Activated CD4-positive, alpha-beta memory T cell treated with anti-CD3 and anti-CD28 coated beads, Interleukin-2, amount 10 ng/mL, durations not matched to agents 7 days and 5 days (primary cell): ENCODE data around the gene CSNK2A1. TPM values are rescaled to one million over a fixed set of nuclear protein-coding genes. Genes with fewer than 3 reads are reported as not detected.

Experiments used
- CTCF ChIA-PET: fragments of 350-600 bp; sonication (Branson Sonifier 250); formaldehyde crosslinking; loops from one replicate; lab custom pipeline; 2021; ENCODE audit warnings: antibody characterized with exemption, inconsistent platforms; lab: Charles Lee
- POLR2A ChIA-PET: fragments of 350-600 bp; sonication (Branson Sonifier 250); formaldehyde crosslinking; loops from one replicate; lab custom pipeline; 2021; ENCODE audit warnings: antibody characterized with exemption; lab: Charles Lee
- DNase-seq: peaks from one replicate; pipeline ENCODE4 v3.0.0-alpha.2; 2020
- H3K27ac Mint-ChIP-seq: one replicate; pipeline ENCODE4 v1.8.0; 2021; ENCODE audit warnings: mild to moderate bottlenecking, mixed read lengths
- H3K27me3 Mint-ChIP-seq: one replicate; pipeline ENCODE4 v1.8.0; 2021; ENCODE audit warnings: mixed read lengths
- H3K36me3 Mint-ChIP-seq: one replicate; pipeline ENCODE4 v1.8.0; 2021; ENCODE audit warnings: low read depth, mixed read lengths
- H3K4me1 Mint-ChIP-seq: one replicate; pipeline ENCODE4 v1.8.0; 2021; ENCODE audit warnings: mixed read lengths
- H3K4me3 Mint-ChIP-seq: one replicate; pipeline ENCODE4 v1.8.0; 2021; ENCODE audit warnings: mild to moderate bottlenecking, mixed read lengths
- H3K9me3 Mint-ChIP-seq: one replicate; pipeline ENCODE4 v1.8.0; 2021; ENCODE audit warnings: mixed read lengths
- total RNA-seq, 2 experiments: library from RNA; stranded (reverse); gene quantifications; one replicate each; pipeline ENCODE4 v1.2.3, GENCODE V29; 2021

CSNK2A1 gene
- total RNA-seq, 2 experiments from 2014 or later, result 101 to 111 TPM

GRCh38 chr20:539848-540247 is 3.7 kb downstream of the CSNK2A1 start:
- H3K4me1 Mint-ChIP-seq, result peaks cover 70% of the 10 kb centered on the region
- H3K36me3 Mint-ChIP-seq, result peaks cover 56% of the 10 kb centered on the region
- POLR2A ChIA-PET, result no interaction called here
- no peak overlapping the region for H3K4me3 Mint-ChIP-seq
- H3K9me3 Mint-ChIP-seq, result peaks cover 13% of the 10 kb centered on the region
- no peaks in the 10 kb centered on the region for H3K27me3 Mint-ChIP-seq
- no peak overlapping the region for H3K27ac Mint-ChIP-seq
- CTCF ChIA-PET, result no interaction called here
- no peak for DNase-seq

- no peak for DNase-seq
- H3K4me1 Mint-ChIP-seq, result peaks cover 68% of the 10 kb centered on the region
- CTCF ChIA-PET, result no interaction called here
- H3K36me3 Mint-ChIP-seq, result peaks cover 54% of the 10 kb centered on the region
- no peaks in the 10 kb centered on the region for H3K27me3 Mint-ChIP-seq
- POLR2A ChIA-PET, result no interaction called here
- no peak overlapping the region for H3K27ac Mint-ChIP-seq
- H3K9me3 Mint-ChIP-seq, result peaks cover 7% of the 10 kb centered on the region
- H3K4me3 Mint-ChIP-seq, result no peak overlapping the region
These were observed 4.4 kb downstream of the CSNK2A1 start for GRCh38 chr20:539191-539590.

GRCh38 chr20:537983-538382 is 5.6 kb downstream of the CSNK2A1 start:
- H3K36me3 Mint-ChIP-seq, result peaks cover 51% of the 10 kb centered on the region
- no peak overlapping the region for H3K4me3 Mint-ChIP-seq
- CTCF ChIA-PET, result no interaction called here
- POLR2A ChIA-PET, result no interaction called here
- DNase-seq, result no peak
- peaks cover 7% of the 10 kb centered on the region for H3K9me3 Mint-ChIP-seq
- no peaks in the 10 kb centered on the region for H3K27me3 Mint-ChIP-seq
- H3K4me1 Mint-ChIP-seq, result peaks cover 60% of the 10 kb centered on the region
- no peak overlapping the region for H3K27ac Mint-ChIP-seq

GRCh38 chr20:536426-537010 is 7.1 kb downstream of the CSNK2A1 start:
- CTCF ChIA-PET, result no interaction called here
- H3K4me3 Mint-ChIP-seq, result no peak overlapping the region
- POLR2A ChIA-PET, result no interaction called here
- no peak for DNase-seq
- no peaks in the 10 kb centered on the region for H3K27me3 Mint-ChIP-seq
- H3K27ac Mint-ChIP-seq, result no peak overlapping the region
- H3K9me3 Mint-ChIP-seq, result peaks cover 3% of the 10 kb centered on the region
- peaks cover 52% of the 10 kb centered on the region for H3K36me3 Mint-ChIP-seq
- peaks cover 45% of the 10 kb centered on the region for H3K4me1 Mint-ChIP-seq

DNA sequence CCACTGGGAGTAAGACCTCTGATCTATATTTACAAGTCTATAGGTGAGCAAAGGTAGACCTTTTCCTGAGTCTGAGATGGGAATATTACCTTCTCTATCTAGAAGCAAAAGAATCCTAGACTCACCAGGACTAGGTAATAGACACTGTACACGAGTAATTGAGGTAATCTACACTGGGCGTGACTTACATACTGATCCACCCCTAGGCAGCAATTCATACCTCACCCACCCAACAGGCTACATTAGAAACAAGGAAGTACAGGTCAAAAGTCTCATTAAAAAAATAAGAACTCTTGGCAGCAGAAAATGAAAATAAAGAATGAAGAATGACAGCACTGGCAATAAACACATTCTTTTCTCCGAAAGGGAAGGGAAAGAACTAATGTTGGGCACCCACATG is 7.6 kb downstream of the CSNK2A1 start:
- POLR2A ChIA-PET, result no interaction called here
- CTCF ChIA-PET, result interaction anchor here (0.7 kb wide), 1 partner anchor 27 kb away, joined by 6 read pairs; no protein-coding TSS in a partner anchor
- peaks cover 44% of the 10 kb centered on the region for H3K4me1 Mint-ChIP-seq
- no peak for DNase-seq
- no peaks in the 10 kb centered on the region for H3K27me3 Mint-ChIP-seq
- no peak overlapping the region for H3K27ac Mint-ChIP-seq
- peaks cover 48% of the 10 kb centered on the region for H3K36me3 Mint-ChIP-seq
- no peak overlapping the region for H3K4me3 Mint-ChIP-seq
- H3K9me3 Mint-ChIP-seq, result peaks cover 2% of the 10 kb centered on the region

DNA sequence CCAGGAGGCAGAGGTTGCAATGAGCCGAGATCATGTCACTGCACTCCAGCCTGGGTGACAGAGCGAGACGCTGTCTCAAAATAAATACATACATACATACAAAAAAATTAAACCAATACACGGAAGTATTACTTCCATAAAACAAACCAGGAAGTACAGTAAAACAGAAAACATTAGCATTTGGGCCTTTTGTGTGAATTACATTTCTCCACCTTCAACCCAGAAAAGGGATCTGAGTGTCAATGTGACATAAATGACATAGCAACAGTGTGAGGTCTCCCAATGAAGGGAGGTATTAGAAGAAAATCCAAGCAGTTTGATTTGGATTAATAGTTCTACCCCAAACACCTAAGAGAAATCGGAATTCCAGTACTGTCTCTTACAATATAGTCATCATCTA is 10.1 kb downstream of the CSNK2A1 start:
- Mint-ChIP-seq H3K27me3 (no peaks in the 10 kb centered on the region), H3K9me3 (no peaks in the 10 kb centered on the region), H3K36me3 (peaks cover 44% of the 10 kb centered on the region), H3K4me1 (peaks cover 40% of the 10 kb centered on the region), H3K27ac (no peak overlapping the region), H3K4me3 (no peak overlapping the region)
- POLR2A ChIA-PET, result no interaction called here
- DNase-seq, result no peak
- CTCF ChIA-PET, result no interaction called here

- peaks cover 46% of the 10 kb centered on the region for H3K36me3 Mint-ChIP-seq
- peaks cover 33% of the 10 kb centered on the region for H3K4me1 Mint-ChIP-seq
- H3K27ac Mint-ChIP-seq, result no peak overlapping the region
- H3K9me3 Mint-ChIP-seq, result peaks cover 4% of the 10 kb centered on the region
- no peak for DNase-seq
- no peak overlapping the region for H3K4me3 Mint-ChIP-seq
- POLR2A ChIA-PET, result interaction anchor here (1.2 kb wide), 1 partner anchor 11 kb away, joined by 3 read pairs; the partner anchor contains the start of gene CSNK2A1
- H3K27me3 Mint-ChIP-seq, result no peaks in the 10 kb centered on the region
- CTCF ChIA-PET, result no interaction called here
These were observed 11.1 kb downstream of the CSNK2A1 start for GRCh38 chr20:532530-532929.

DNA sequence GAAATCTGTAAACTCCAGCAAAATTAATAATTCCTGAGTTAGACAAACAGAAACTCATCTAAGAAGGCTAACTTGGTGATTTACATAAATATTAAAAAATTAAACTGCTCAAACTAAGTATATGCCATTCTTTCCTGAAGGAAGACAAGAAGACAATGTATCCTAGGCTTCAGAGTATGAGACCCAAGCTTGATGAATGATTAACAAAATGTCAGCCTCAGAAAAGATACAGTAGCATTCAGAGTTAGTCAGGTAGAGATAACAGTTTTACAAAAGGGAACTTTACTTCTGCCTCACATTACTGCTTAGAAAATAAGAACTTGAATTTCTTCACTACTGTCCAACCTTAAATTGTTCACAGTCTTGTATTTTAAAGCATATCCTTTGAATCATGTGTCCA is 12.0 kb downstream of the CSNK2A1 start:
- ChIA-PET CTCF (interaction anchor here (1.1 kb wide), 1 partner anchor 55 kb away, joined by 3 read pairs; no protein-coding TSS in a partner anchor), POLR2A (interaction anchor here (1.2 kb wide), 1 partner anchor 12 kb away, joined by 3 read pairs; the partner anchor contains the start of gene CSNK2A1)
- DNase-seq, result no peak
- Mint-ChIP-seq H3K27ac (no peak overlapping the region), H3K27me3 (no peaks in the 10 kb centered on the region), H3K36me3 (peaks cover 51% of the 10 kb centered on the region), H3K9me3 (peaks cover 13% of the 10 kb centered on the region), H3K4me3 (no peak overlapping the region), H3K4me1 (peaks cover 29% of the 10 kb centered on the region)

DNA sequence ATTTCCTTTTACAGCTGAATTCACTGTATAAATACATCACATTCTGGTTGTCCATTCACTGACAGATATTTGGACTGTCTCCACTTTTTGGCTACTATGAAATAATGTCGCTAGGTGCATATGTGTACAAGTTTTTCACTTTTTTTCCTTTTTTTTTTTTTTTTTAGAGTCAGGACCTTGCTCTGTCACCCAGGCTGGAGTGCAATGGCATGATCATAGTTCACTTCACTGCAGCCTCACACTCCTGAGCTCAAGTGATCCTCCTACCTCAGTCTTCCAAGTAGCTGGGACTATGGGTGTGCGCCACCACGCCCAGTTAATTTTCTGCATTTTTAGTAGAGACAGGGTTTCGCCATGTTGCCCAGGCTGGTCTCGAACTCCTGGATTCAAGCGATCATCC is 13.3 kb downstream of the CSNK2A1 start:
- Mint-ChIP-seq H3K27ac (no peak overlapping the region), H3K27me3 (no peaks in the 10 kb centered on the region), H3K4me3 (no peak overlapping the region), H3K4me1 (peaks cover 20% of the 10 kb centered on the region), H3K9me3 (peaks cover 13% of the 10 kb centered on the region), H3K36me3 (peaks cover 60% of the 10 kb centered on the region)
- ChIA-PET CTCF (interaction anchor here (1.1 kb wide), 1 partner anchor 53 kb away, joined by 3 read pairs; no protein-coding TSS in a partner anchor), POLR2A (interaction anchor here (0.7 kb wide), 1 partner anchor 12 kb away, joined by 3 read pairs; no protein-coding TSS in a partner anchor)
- no peak for DNase-seq

DNA sequence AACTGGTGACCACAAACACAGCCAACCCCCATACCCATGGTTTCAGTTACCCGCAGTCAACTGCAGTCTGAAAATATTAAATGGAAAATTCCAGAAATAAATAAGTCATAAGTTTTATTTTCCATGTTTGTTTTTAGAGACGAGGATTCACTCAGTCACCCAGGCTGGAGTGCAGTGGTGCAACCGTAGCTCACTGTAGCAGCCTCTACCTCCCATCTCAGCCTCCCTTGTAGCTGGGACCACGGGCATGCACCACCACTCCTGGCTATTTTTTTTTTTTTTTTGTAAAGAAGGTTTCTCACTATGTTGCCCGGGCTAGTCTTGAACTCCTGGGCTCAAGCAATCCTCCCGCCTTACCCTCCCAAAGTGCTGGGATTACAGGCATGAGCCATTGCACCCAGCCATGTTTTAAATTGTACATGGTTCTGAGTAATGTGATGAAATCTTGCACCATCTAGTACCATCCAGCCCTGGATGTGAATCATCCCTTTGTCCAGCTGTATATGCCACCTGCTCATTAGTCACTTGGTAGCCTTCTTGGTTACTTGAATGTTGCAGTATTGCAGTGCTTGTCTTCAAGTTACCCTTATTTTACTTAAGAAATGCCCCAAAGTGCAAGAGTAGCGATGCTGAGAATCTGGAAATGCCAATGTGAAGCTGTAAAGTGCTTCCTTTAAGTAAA is 14.5 kb downstream of the CSNK2A1 start:
- no peak for DNase-seq
- Mint-ChIP-seq H3K4me1 (peaks cover 14% of the 10 kb centered on the region), H3K4me3 (no peak overlapping the region), H3K27me3 (no peaks in the 10 kb centered on the region), H3K27ac (no peak overlapping the region), H3K36me3 (peaks cover 64% of the 10 kb centered on the region), H3K9me3 (peaks cover 13% of the 10 kb centered on the region)
- ChIA-PET POLR2A (no interaction called here), CTCF (no interaction called here)

GRCh38 chr20:527571-527886 is 16.1 kb downstream of the CSNK2A1 start:
- no peaks in the 10 kb centered on the region for H3K27me3 Mint-ChIP-seq
- peaks cover 14% of the 10 kb centered on the region for H3K4me1 Mint-ChIP-seq
- peaks cover 72% of the 10 kb centered on the region for H3K36me3 Mint-ChIP-seq
- POLR2A ChIA-PET, result no interaction called here
- H3K4me3 Mint-ChIP-seq, result no peak overlapping the region
- DNase-seq, result no peak
- peaks cover 13% of the 10 kb centered on the region for H3K9me3 Mint-ChIP-seq
- no peak overlapping the region for H3K27ac Mint-ChIP-seq
- CTCF ChIA-PET, result no interaction called here

DNA sequence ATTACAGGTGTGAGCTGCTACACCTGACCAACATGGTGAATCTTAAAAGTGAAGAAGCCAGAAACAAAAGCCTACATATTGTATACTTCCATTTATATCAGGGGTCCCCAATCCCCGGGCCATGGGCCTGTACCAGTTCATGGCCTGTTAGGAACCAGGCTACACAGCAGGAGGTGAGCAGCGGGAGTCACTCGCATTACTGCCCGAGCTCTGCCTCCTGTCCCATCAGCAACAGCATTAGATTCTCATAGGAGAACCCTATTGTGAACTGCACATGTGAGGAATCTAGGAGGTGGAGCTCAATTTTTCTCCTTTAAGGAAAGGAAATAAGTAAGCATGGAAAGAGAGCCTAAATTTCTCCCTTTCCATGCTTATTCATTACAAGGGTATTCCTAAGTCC is 21.7 kb downstream of the CSNK2A1 start:
- ChIA-PET POLR2A (no interaction called here), CTCF (no interaction called here)
- Mint-ChIP-seq H3K27ac (no peak overlapping the region), H3K27me3 (no peaks in the 10 kb centered on the region), H3K4me3 (no peak overlapping the region), H3K4me1 (peaks cover 3% of the 10 kb centered on the region), H3K9me3 (peaks cover 15% of the 10 kb centered on the region), H3K36me3 (peaks cover 74% of the 10 kb centered on the region)
- no peak for DNase-seq

GRCh38 chr20:519999-520398 is 23.6 kb downstream of the CSNK2A1 start:
- Mint-ChIP-seq H3K27ac (no peak overlapping the region), H3K4me1 (peaks cover 3% of the 10 kb centered on the region)
- CTCF ChIA-PET, result no interaction called here

DNA sequence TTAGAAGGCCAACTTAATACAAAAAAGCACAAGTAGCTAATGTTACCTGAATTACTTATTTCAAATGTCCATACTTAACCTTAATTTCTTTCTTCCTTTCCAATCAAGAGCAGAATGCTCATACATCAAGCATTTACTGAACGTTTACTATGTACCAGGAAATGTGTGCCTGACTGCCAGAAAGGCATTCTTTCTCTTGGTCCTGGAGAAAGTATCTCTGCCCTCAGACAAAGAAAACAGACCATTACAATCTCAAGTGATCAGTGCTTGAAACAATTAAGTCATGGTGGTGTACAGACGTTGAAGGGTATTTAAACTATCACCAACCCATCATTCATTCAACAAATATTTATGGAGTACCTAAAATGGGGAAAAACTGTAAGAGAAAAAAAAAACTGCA is 26.4 kb downstream of the CSNK2A1 start:
- ChIA-PET POLR2A (no interaction called here), CTCF (no interaction called here)
- H3K27ac Mint-ChIP-seq, result no peak overlapping the region
- no peak overlapping the region for H3K4me3 Mint-ChIP-seq
- no peaks in the 10 kb centered on the region for H3K27me3 Mint-ChIP-seq
- peaks cover 3% of the 10 kb centered on the region for H3K4me1 Mint-ChIP-seq
- H3K36me3 Mint-ChIP-seq, result peaks cover 55% of the 10 kb centered on the region
- H3K9me3 Mint-ChIP-seq, result peaks cover 13% of the 10 kb centered on the region
- no peak for DNase-seq

More at GRCh38 chr20:519999-520398, 23.6 kb downstream of the CSNK2A1 start:
- Mint-ChIP-seq H3K4me3 (no peak overlapping the region), H3K36me3 (peaks cover 66% of the 10 kb centered on the region), H3K27me3 (no peaks in the 10 kb centered on the region), H3K9me3 (peaks cover 13% of the 10 kb centered on the region)
- POLR2A ChIA-PET, result no interaction called here
- no peak for DNase-seq
